Endodermal cell (in vitro differentiated cells): ENCODE data around the gene PLCH2. TPM values are rescaled to one million over a fixed set of nuclear protein-coding genes. Genes with fewer than 3 reads are reported as not detected.

Experiments used
- DNase-seq: peaks from one replicate; pipeline ENCODE4 v3.0.0-alpha.2; 2017
- H3K27ac ChIP-seq: 2 replicates; pipeline ENCODE4 v1.5.1; 2013; ENCODE audit warnings: mild to moderate bottlenecking, low read depth, low read length, moderate library complexity
- H3K27me3 ChIP-seq: 2 replicates; pipeline ENCODE4 v1.6.1; 2013; ENCODE audit warnings: mild to moderate bottlenecking, low read length, moderate library complexity; ENCODE audit not compliant: insufficient read depth, control insufficient read depth, poor library complexity, severe bottlenecking
- H3K36me3 ChIP-seq: 2 replicates; pipeline ENCODE4 v1.7.0; 2013; ENCODE audit warnings: mild to moderate bottlenecking, low read length, moderate library complexity; ENCODE audit not compliant: control insufficient read depth, insufficient read depth
- H3K4me1 ChIP-seq: one replicate; pipeline ENCODE4 v1.7.0; 2013; ENCODE audit warnings: low read length; ENCODE audit not compliant: control insufficient read depth, insufficient read depth
- H3K4me3 ChIP-seq: 2 replicates; pipeline ENCODE4 v1.5.1; 2013; ENCODE audit warnings: mild to moderate bottlenecking, low read length, moderate library complexity
- H3K9ac ChIP-seq: 2 replicates; pipeline ENCODE4 v1.6.1; 2013; ENCODE audit warnings: mild to moderate bottlenecking, low read length, moderate library complexity; ENCODE audit not compliant: poor library complexity, severe bottlenecking; ENCODE audit errors: extremely low read depth
- H3K9me3 ChIP-seq: 2 replicates; pipeline ENCODE4 v1.6.1; 2013; ENCODE audit warnings: mild to moderate bottlenecking, low read length, moderate library complexity; ENCODE audit not compliant: control insufficient read depth
- H3K27ac Mint-ChIP-seq: 2 replicates; pipeline ENCODE4 v1.8.0; 2020; ENCODE audit warnings: mixed read lengths
- H3K27me3 Mint-ChIP-seq: 2 replicates; pipeline ENCODE4 v1.8.0; 2021; ENCODE audit warnings: mild to moderate bottlenecking, mixed read lengths; ENCODE audit not compliant: insufficient read depth
- H3K36me3 Mint-ChIP-seq: 2 replicates; pipeline ENCODE4 v1.8.0; 2020; ENCODE audit warnings: low read depth, mixed read lengths
- H3K4me1 Mint-ChIP-seq: 2 replicates; pipeline ENCODE4 v1.8.0; 2020; ENCODE audit warnings: mixed read lengths
- H3K4me3 Mint-ChIP-seq: 2 replicates; pipeline ENCODE4 v1.8.0; 2020; ENCODE audit warnings: mild to moderate bottlenecking, moderate library complexity, mixed read lengths
- H3K9me3 Mint-ChIP-seq: 2 replicates; pipeline ENCODE4 v1.8.0; 2020; ENCODE audit warnings: mild to moderate bottlenecking, mixed read lengths
- WGBS, 2 experiments: methylation state at CpG; one replicate each; pipeline versions ENCODE4 v1.1.5 to v1.1.7; 2013; ENCODE audit warnings: missing lambda C conversion rate in 2 of 2, mixed read lengths in 1 of 2; ENCODE audit not compliant: insufficient coverage in 1 of 2, insufficient read length in 1 of 2; 5-methylcytosine and 5-hydroxymethylcytosine counted together
- total RNA-seq, 2 donors: library from RNA; stranded (reverse); fragmentation: NEBNext Ultra II Directional in 1 of 2; extraction: Animal tissue kit (Norgen Biotek cat#: 25700) in 1 of 2; gene quantifications; 2 replicates in 1 of 2; 3 replicates in 1 of 2; pipeline ENCODE4 v1.2.1, GENCODE V29; 2021
- TF ChIP-seq, protein P1 (sequence below): fragments of 200-600 bp; sonication (generic); conservative IDR thresholded peaks from 2 replicates; pipeline ENCODE4 v1.5.0; 2021; ENCODE audit warnings: antibody characterized with exemption, mild to moderate bottlenecking

Gene PLCH2
- total RNA-seq, 2 donors from 2014 or later = 0.18 to 0.31 TPM

DNA sequence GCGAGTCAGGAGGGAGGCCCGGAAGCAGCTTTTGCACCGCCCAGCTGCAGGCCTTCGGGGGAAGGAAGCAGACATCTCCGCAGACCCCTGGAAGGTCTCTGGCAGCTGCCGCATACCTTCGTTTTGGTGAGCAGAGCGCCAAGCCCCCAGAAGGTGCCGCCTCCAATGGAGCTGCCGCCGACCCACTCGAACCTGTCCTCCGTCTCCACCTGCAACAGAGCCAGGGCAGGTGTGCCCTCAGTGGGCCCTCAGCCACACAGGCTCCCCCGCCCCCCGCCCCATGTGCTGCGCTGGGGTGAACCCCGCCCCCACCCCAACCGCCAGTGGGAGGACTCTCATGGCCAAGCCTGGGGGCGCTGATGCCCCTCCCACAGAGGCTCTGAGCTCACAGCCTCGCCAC, 44.1 kb downstream of the PLCH2 start:
- Mint-ChIP-seq H3K27me3 (no peaks in the 10 kb centered on the region), H3K36me3 (peaks cover 28% of the 10 kb centered on the region), H3K27ac (no peak overlapping the region), H3K4me3 (no peak overlapping the region), H3K4me1 (peaks cover 13% of the 10 kb centered on the region), H3K9me3 (no peaks in the 10 kb centered on the region)
- 95% methylated on average over 12 to 20 of the region's 20 CpGs for WGBS, 2 experiments
- TF ChIP-seq, protein P1, sequence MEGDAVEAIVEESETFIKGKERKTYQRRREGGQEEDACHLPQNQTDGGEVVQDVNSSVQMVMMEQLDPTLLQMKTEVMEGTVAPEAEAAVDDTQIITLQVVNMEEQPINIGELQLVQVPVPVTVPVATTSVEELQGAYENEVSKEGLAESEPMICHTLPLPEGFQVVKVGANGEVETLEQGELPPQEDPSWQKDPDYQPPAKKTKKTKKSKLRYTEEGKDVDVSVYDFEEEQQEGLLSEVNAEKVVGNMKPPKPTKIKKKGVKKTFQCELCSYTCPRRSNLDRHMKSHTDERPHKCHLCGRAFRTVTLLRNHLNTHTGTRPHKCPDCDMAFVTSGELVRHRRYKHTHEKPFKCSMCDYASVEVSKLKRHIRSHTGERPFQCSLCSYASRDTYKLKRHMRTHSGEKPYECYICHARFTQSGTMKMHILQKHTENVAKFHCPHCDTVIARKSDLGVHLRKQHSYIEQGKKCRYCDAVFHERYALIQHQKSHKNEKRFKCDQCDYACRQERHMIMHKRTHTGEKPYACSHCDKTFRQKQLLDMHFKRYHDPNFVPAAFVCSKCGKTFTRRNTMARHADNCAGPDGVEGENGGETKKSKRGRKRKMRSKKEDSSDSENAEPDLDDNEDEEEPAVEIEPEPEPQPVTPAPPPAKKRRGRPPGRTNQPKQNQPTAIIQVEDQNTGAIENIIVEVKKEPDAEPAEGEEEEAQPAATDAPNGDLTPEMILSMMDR = no peak
- Histone ChIP-seq H3K4me3 (no peak overlapping the region), H3K27ac (no peak overlapping the region), H3K4me1 (no peaks in the 10 kb centered on the region), H3K9ac (no peak overlapping the region), H3K9me3 (no peaks in the 10 kb centered on the region), H3K36me3 (peaks cover 37% of the 10 kb centered on the region), H3K27me3 (no peaks in the 10 kb centered on the region)
- DNase-seq = no peak

GRCh38 chr1:2520806-2521205, 44.7 kb downstream of the PLCH2 start:
- H3K9me3 ChIP-seq = no peaks in the 10 kb centered on the region
- TF ChIP-seq, protein P1 = no peak
- no peaks in the 10 kb centered on the region for H3K9me3 Mint-ChIP-seq
- 97% methylated on average over 21 of the region's 21 CpGs for WGBS, 2 experiments
- peaks cover 37% of the 10 kb centered on the region for H3K36me3 ChIP-seq
- H3K4me3 Mint-ChIP-seq = no peak overlapping the region
- no peaks in the 10 kb centered on the region for H3K4me1 ChIP-seq
- H3K27ac ChIP-seq = no peak overlapping the region
- peaks cover 16% of the 10 kb centered on the region for H3K4me1 Mint-ChIP-seq
- H3K36me3 Mint-ChIP-seq = peaks cover 26% of the 10 kb centered on the region
- no peak for DNase-seq
- no peak overlapping the region for H3K27ac Mint-ChIP-seq
- H3K27me3 ChIP-seq = no peaks in the 10 kb centered on the region
- H3K27me3 Mint-ChIP-seq = no peaks in the 10 kb centered on the region
- no peak overlapping the region for H3K9ac ChIP-seq
- no peak overlapping the region for H3K4me3 ChIP-seq

DNA sequence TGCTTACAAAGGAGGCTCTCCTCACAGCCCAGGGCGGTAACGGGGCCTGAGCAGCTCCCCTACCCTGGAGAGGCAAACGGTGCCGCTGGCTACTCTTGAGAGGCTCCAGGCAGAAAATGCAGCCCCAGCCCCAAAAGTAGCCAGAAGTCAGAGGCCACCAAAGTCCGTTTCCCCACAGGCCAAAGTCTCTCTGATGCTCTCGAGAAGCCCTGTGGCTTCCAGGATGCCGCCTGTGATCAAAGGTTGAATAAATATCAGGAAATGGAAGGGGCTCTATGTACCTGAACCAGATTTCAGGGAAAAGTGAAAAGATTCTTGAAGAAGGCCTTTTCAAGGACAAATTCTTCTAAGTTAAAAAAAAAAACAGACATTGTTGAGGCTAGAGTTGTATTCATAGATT, 46.1 kb downstream of the PLCH2 start:
- no peak overlapping the region for H3K4me3 Mint-ChIP-seq
- 96% methylated on average over 7 of the region's 7 CpGs for WGBS, 2 experiments

More for the DNA sequence above, 46.1 kb downstream of the PLCH2 start:
- Mint-ChIP-seq H3K4me1 (peaks cover 18% of the 10 kb centered on the region), H3K27me3 (peaks cover 5% of the 10 kb centered on the region), H3K27ac (no peak overlapping the region), H3K36me3 (peaks cover 24% of the 10 kb centered on the region), H3K9me3 (no peaks in the 10 kb centered on the region)
- H3K4me3 ChIP-seq = no peak overlapping the region
- H3K27me3 ChIP-seq = peaks cover 6% of the 10 kb centered on the region
- TF ChIP-seq, protein P1 = no peak
- no peak overlapping the region for H3K9ac ChIP-seq
- H3K4me1 ChIP-seq = no peaks in the 10 kb centered on the region
- H3K9me3 ChIP-seq = no peaks in the 10 kb centered on the region
- H3K36me3 ChIP-seq = peaks cover 31% of the 10 kb centered on the region
- no peak overlapping the region for H3K27ac ChIP-seq
- DNase-seq = no peak
